Measurements from ENCODE around the gene BFSP1.
A peak's percentile ranks its signal among the peaks of the same experiment; 100 is the strongest.

BFSP1 gene
- long read RNA-seq: 0 reads

GRCh38 chr20:17530716-17531664, at the start of gene BFSP1:
BFSP1 (minus strand) TSS chr20:17531379; CDS start chr20:17531329, 50 bp downstream.
- H3K27ac ChIP-seq (replicated peaks): no peak within 1 kb of the TSS
- no peak for TF ChIP-seq CTCF (IDR thresholded peaks at IDR 0.05; ENCODE audit: insufficient read depth, low read length)
- no peak for TF ChIP-seq GABPA (IDR thresholded peaks at IDR 0.05; ENCODE audit: low read depth)
- TF ChIP-seq POLR2AphosphoS5 (IDR thresholded peaks at IDR 0.05; ENCODE audit: low read depth): no peak
- no peak for TF ChIP-seq REST (IDR thresholded peaks at IDR 0.05; ENCODE audit: insufficient replicate concordance, low read depth)
- no peak for TF ChIP-seq SPI1 (IDR thresholded peaks at IDR 0.05; ENCODE audit: borderline replicate concordance, low read depth)
- H3K4me3 ChIP-seq (replicated peaks; ENCODE audit: insufficient read depth, low read length): peak within 1 kb of the TSS; percentile 22
- DNase-seq (ENCODE audit: low read depth in 1 of 2, low spot score in 1 of 2): peak in 1 of 2 experiments; percentile 32
- no peaks in the 10 kb centered on the region for H3K27me3 ChIP-seq (ENCODE audit: insufficient read depth, poor library complexity, severe bottlenecking)

GRCh38 chr20:17580895-17581294, 49.7 kb upstream of the BFSP1 start:
- DNase-seq (ENCODE audit: low read depth in 1 of 2, low spot score in 1 of 2): no peak
- H3K4me3 ChIP-seq (replicated peaks; ENCODE audit: insufficient read depth, low read length): no peak overlapping the region
- H3K27me3 ChIP-seq (ENCODE audit: insufficient read depth, poor library complexity, severe bottlenecking): no peaks in the 10 kb centered on the region
- TF ChIP-seq POLR2AphosphoS5 (IDR thresholded peaks at IDR 0.05; ENCODE audit: low read depth): no peak
- no peak for TF ChIP-seq GABPA (IDR thresholded peaks at IDR 0.05; ENCODE audit: low read depth)
- no peak for TF ChIP-seq SPI1 (IDR thresholded peaks at IDR 0.05; ENCODE audit: borderline replicate concordance, low read depth)
- TF ChIP-seq CTCF (IDR thresholded peaks at IDR 0.05; ENCODE audit: insufficient read depth, low read length): no peak
- TF ChIP-seq REST (IDR thresholded peaks at IDR 0.05; ENCODE audit: insufficient replicate concordance, low read depth): no peak
- H3K27ac ChIP-seq (replicated peaks): no peak overlapping the region

- Histone ChIP-seq H3K4me3 (replicated peaks; ENCODE audit: insufficient read depth, low read length) (no peak overlapping the region), H3K27ac (replicated peaks) (no peak overlapping the region), H3K27me3 (ENCODE audit: insufficient read depth, poor library complexity, severe bottlenecking) (no peaks in the 10 kb centered on the region)
- DNase-seq (ENCODE audit: low read depth in 1 of 2, low spot score in 1 of 2): no peak
- TF ChIP-seq REST (IDR thresholded peaks at IDR 0.05; ENCODE audit: insufficient replicate concordance, low read depth) (no peak), POLR2AphosphoS5 (IDR thresholded peaks at IDR 0.05; ENCODE audit: low read depth) (no peak), CTCF (IDR thresholded peaks at IDR 0.05; ENCODE audit: insufficient read depth, low read length) (no peak), GABPA (IDR thresholded peaks at IDR 0.05; ENCODE audit: low read depth) (no peak), SPI1 (IDR thresholded peaks at IDR 0.05; ENCODE audit: borderline replicate concordance, low read depth) (no peak)
These were observed 48.3 kb upstream of the BFSP1 start for GRCh38 chr20:17579369-17580039.

Measured in HL-60 (cell line).